Neural cell (in vitro differentiated cells): ENCODE measurements around the gene SLC1A2. TPM values are rescaled to one million over a fixed set of nuclear protein-coding genes. Genes with fewer than 3 reads are reported as not detected.

ENCODE experiments used
- H2AFZ ChIP-seq: fragments of 200-600, 300-800 bp; sonication (generic), shearing (Covaris generic); 2 replicates; pipeline ENCODE4 v1.6.0; 2014; ENCODE audit warnings: low read depth, mild to moderate bottlenecking, antibody characterized with exemption, low read length, moderate library complexity
- H3F3A ChIP-seq: fragments of 200-600 bp; shearing (Covaris generic); 2 replicates; pipeline ENCODE4 v1.6.1; 2016; ENCODE audit warnings: mild to moderate bottlenecking, moderate library complexity, mixed read lengths, antibody characterized with exemption, low read length; ENCODE audit not compliant: insufficient read depth, poor library complexity, severe bottlenecking
- H3K27ac ChIP-seq: fragments of 200-600, 300-800 bp; sonication (generic), shearing (Covaris generic); 2 replicates; pipeline ENCODE4 v1.5.1; 2014; ENCODE audit warnings: mild to moderate bottlenecking, low read length, moderate library complexity
- H3K27me3 ChIP-seq: fragments of 300-800, 200-600 bp; sonication (generic), shearing (Covaris generic); 2 replicates; pipeline ENCODE4 v1.6.0; 2014; ENCODE audit warnings: mild to moderate bottlenecking, low read depth, low read length, moderate library complexity; ENCODE audit not compliant: insufficient read depth
- H3K36me3 ChIP-seq: fragments of 300-800, 200-600 bp; sonication (generic), shearing (Covaris generic); 2 replicates; pipeline ENCODE4 v1.5.1; 2014; ENCODE audit warnings: mild to moderate bottlenecking, antibody characterized with exemption, low read length, moderate library complexity; ENCODE audit not compliant: insufficient read depth
- H3K4me2 ChIP-seq: fragments of 300-800, 200-600 bp; sonication (generic), shearing (Covaris generic); 2 replicates; pipeline ENCODE4 v1.6.0; 2014; ENCODE audit warnings: mild to moderate bottlenecking, low read length
- H3K4me3 ChIP-seq: fragments of 300-800, 200-600 bp; sonication (generic), shearing (Covaris generic); 2 replicates; pipeline ENCODE4 v1.5.1; 2014; ENCODE audit warnings: mild to moderate bottlenecking, low read length, moderate library complexity
- H3K79me2 ChIP-seq: fragments of 200-600 bp; shearing (Covaris generic); replicated peaks from 2 replicates; pipeline ENCODE4 v1.6.0; 2014; ENCODE audit warnings: mild to moderate bottlenecking, low read length, moderate library complexity; ENCODE audit not compliant: insufficient read depth
- H3K9ac ChIP-seq: fragments of 300-800, 200-600 bp; sonication (generic), shearing (Covaris generic); 2 replicates; pipeline ENCODE4 v1.6.1; 2016; ENCODE audit warnings: mild to moderate bottlenecking, low read length, mixed read lengths
- H3K9me2 ChIP-seq: fragments of 200-600 bp; shearing (Covaris generic); 2 replicates; pipeline ENCODE4 v1.6.1; 2016; ENCODE audit warnings: mild to moderate bottlenecking, low read length, mixed read lengths; ENCODE audit not compliant: insufficient read depth
- H3K9me3 ChIP-seq: fragments of 200-600, 300-800 bp; sonication (generic), shearing (Covaris generic); 2 replicates; pipeline ENCODE4 v1.6.1; 2016; ENCODE audit warnings: mild to moderate bottlenecking, mixed run types, low read length, moderate library complexity, mixed read lengths
- H4K20me1 ChIP-seq: fragments of 200-600 bp; shearing (Covaris generic); 2 replicates; pipeline ENCODE4 v1.6.1; 2016; ENCODE audit warnings: mild to moderate bottlenecking, mixed run types; ENCODE audit not compliant: insufficient read depth
- CTCF ChIP-seq: fragments of 450-650 bp; IDR thresholded peaks from 2 replicates; pipeline ENCODE4 v1.5.1; 2014; ENCODE audit warnings: antibody characterized with exemption, mild to moderate bottlenecking, moderate library complexity; ENCODE audit not compliant: poor library complexity, severe bottlenecking
- EP300 ChIP-seq: fragments of 450-650 bp; conservative IDR thresholded peaks from 2 replicates; pipeline ENCODE4 v1.6.1; 2014; ENCODE audit warnings: antibody characterized with exemption, mild to moderate bottlenecking, moderate library complexity; ENCODE audit not compliant: poor library complexity, severe bottlenecking
- EZH2 ChIP-seq: fragments of 200-600, 300-800 bp; shearing (Covaris generic), sonication (generic); IDR thresholded peaks from 2 replicates; pipeline ENCODE4 v1.6.1; 2014; ENCODE audit warnings: antibody characterized with exemption, low read length, borderline replicate concordance, mild to moderate bottlenecking; ENCODE audit not compliant: insufficient read depth, poor library complexity, severe bottlenecking
- MXI1 ChIP-seq: fragments of 450-650 bp; conservative IDR thresholded peaks from 2 replicates; pipeline ENCODE4 v1.6.1; 2014; ENCODE audit warnings: antibody characterized with exemption, mild to moderate bottlenecking; ENCODE audit not compliant: poor library complexity, severe bottlenecking
- POLR2AphosphoS5 ChIP-seq: IDR thresholded peaks from 2 replicates; pipeline ENCODE4 v1.6.1; 2012
- RAD21 ChIP-seq: fragments of 450-650 bp; conservative IDR thresholded peaks from 2 replicates; pipeline ENCODE4 v1.6.1; 2014; ENCODE audit warnings: antibody characterized with exemption, mild to moderate bottlenecking, moderate library complexity
- REST ChIP-seq: IDR thresholded peaks from 2 replicates; pipeline ENCODE4 v1.6.1; 2012; ENCODE audit warnings: borderline replicate concordance
- SMC3 ChIP-seq: fragments of 450-650 bp; conservative IDR thresholded peaks from 2 replicates; pipeline ENCODE4 v1.6.1; 2014; ENCODE audit warnings: antibody characterized with exemption, mild to moderate bottlenecking, moderate library complexity; ENCODE audit not compliant: poor library complexity
- TAF1 ChIP-seq: IDR thresholded peaks from 2 replicates; pipeline ENCODE4 v1.6.1; 2012; ENCODE audit warnings: low read depth
- polyA plus RNA-seq: library from polyadenylated mRNA; depleted of rRNA; stranded (reverse); fragments of >200 nt; gene quantifications from 2 replicates; pipeline ENCODE4 v1.2.3, GENCODE V29; 2014

Gene SLC1A2
- polyA plus RNA-seq, 1 donor from 2014 or later, result 134 TPM

- H3K9me3 ChIP-seq, result no peaks in the 10 kb centered on the region
- H4K20me1 ChIP-seq, result no peaks in the 10 kb centered on the region
- no peaks in the 10 kb centered on the region for H3K9me2 ChIP-seq
- no peak overlapping the region for H3K4me2 ChIP-seq
- no peak overlapping the region for H2AFZ ChIP-seq
- peaks cover 6% of the 10 kb centered on the region for H3F3A ChIP-seq
- H3K9ac ChIP-seq, result no peak overlapping the region
- no peak overlapping the region for H3K4me3 ChIP-seq
- H3K27me3 ChIP-seq, result no peaks in the 10 kb centered on the region
- peaks cover 4% of the 10 kb centered on the region for H3K36me3 ChIP-seq
- H3K79me2 ChIP-seq, result no peaks in the 10 kb centered on the region
- TF ChIP-seq CTCF, result no peak
- no peak for TF ChIP-seq SMC3
- TF ChIP-seq REST, result no peak
- no peak for TF ChIP-seq EP300
- TF ChIP-seq MXI1, result no peak
- TF ChIP-seq POLR2AphosphoS5, result no peak
- TF ChIP-seq TAF1, result no peak
- no peak for TF ChIP-seq EZH2
- no peak for TF ChIP-seq RAD21
- H3K27ac ChIP-seq, result peak overlapping the region; percentile 80
Observed at GRCh38 chr11:35293699-35294098, 125.7 kb downstream of the SLC1A2 start.

GRCh38 chr11:35293035-35293434, 126.3 kb downstream of the SLC1A2 start:
- no peaks in the 10 kb centered on the region for H3K9me2 ChIP-seq
- H3K27me3 ChIP-seq, result no peaks in the 10 kb centered on the region
- TF ChIP-seq EZH2, result no peak
- TF ChIP-seq REST, result no peak
- no peak for TF ChIP-seq POLR2AphosphoS5
- TF ChIP-seq TAF1, result no peak
- no peak for TF ChIP-seq CTCF
- TF ChIP-seq MXI1, result no peak
- TF ChIP-seq SMC3, result no peak
- TF ChIP-seq RAD21, result no peak
- TF ChIP-seq EP300, result no peak
- H3F3A ChIP-seq, result peaks cover 6% of the 10 kb centered on the region
- H3K4me3 ChIP-seq, result peak overlapping the region; percentile 50
- no peaks in the 10 kb centered on the region for H3K79me2 ChIP-seq
- peak overlapping the region; percentile 80 for H3K27ac ChIP-seq
- H3K9ac ChIP-seq, result peak overlapping the region; percentile 27
- no peaks in the 10 kb centered on the region for H4K20me1 ChIP-seq
- peak overlapping the region; percentile 32 for H3K4me2 ChIP-seq
- H3K36me3 ChIP-seq, result no peaks in the 10 kb centered on the region
- no peaks in the 10 kb centered on the region for H3K9me3 ChIP-seq
- no peak overlapping the region for H2AFZ ChIP-seq
